Measurements from ENCODE around the gene THSD7B. TPM values are rescaled to one million over a fixed set of nuclear protein-coding genes. Genes with fewer than 3 reads are reported as not detected.
"Not testable (repeated sequence)": the region's sequence is repeated elsewhere in the genome, so short reads cannot be mapped to it uniquely, and the experiment has no call there.

THSD7B gene
- polyA plus RNA-seq, 2 of the 4 experiments (the other 2 are of a cell fraction) = not detected

DNA sequence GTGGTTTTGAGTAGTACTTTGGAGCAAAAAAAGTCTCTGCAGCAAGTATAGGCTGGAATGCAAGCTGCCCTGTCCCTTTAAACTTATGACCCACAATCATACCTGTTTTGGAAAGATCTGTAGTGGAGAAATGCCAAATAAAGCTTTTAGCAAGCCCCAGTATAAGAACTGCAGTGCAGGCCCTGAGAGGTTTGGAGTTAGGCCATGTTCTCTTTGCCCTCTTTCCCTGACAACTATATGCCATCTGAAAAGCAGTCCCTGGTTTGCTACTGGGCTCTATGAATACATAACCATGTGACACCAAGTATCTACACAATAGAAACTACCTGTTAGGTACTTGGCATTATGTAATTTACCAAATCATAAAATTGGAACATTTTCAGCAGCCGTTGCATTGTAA lies 931.6 kb downstream of the THSD7B start:
- DNase-seq (ENCODE audit: low read depth in 1 of 2, low spot score in 1 of 2) (no peak), FAIRE-seq (no peak), ATAC-seq (no peak)
- TF ChIP-seq FOSB (CRISPR knock-in tag; IDR thresholded peaks at IDR 0.05) (no peak), MAZ (IDR thresholded peaks at IDR 0.05; ENCODE audit: borderline replicate concordance, low read depth, low read length) (no peak), MAFK (IDR thresholded peaks at IDR 0.05; ENCODE audit: partially characterized antibody) (no peak), KDM1A (IDR thresholded peaks at IDR 0.05; ENCODE audit: low read depth) (no peak), TP53 (CRISPR knock-in tag; IDR thresholded peaks at IDR 0.05) (no peak), ZNF302 (CRISPR knock-in tag; IDR thresholded peaks at IDR 0.05) (no peak)
- TF ChIP-seq, protein P1, sequence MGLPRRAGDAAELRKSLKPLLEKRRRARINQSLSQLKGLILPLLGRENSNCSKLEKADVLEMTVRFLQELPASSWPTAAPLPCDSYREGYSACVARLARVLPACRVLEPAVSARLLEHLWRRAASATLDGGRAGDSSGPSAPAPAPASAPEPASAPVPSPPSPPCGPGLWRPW (IDR thresholded peaks at IDR 0.05) = no peak
- WGBS (ENCODE audit: missing lambda C conversion rate) = 7% methylated on average over 1 of the region's 1 CpG
- Histone ChIP-seq H3K4me1 (no peaks in the 10 kb centered on the region), H3K9me3 (no peaks in the 10 kb centered on the region), H3K4me2 (no peak overlapping the region), H3K27ac (no peak overlapping the region), H3K4me3 (no peak overlapping the region)
- CTCF ChIA-PET = no interaction called here
- POLR2A ChIA-PET = no interaction called here

DNA sequence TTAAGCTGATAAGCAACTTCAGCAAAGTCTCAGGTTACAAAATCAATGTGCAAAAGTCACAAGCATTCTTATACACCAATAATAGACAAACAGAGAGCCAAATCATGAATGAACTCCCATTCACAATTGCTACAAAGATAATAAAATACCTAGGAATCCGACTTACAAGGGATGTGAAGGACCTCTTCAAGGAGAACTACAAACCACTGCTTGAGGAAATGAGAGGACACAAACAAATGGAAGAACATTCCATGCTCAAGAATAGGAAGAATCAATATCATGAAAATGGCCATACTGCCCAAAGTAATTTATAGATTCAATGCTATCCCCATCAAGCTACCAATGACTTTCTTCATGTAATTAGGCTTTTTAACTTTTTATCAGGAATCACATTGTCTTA lies 934.9 kb downstream of the THSD7B start:
- not testable (repeated sequence) for FAIRE-seq

DNA sequence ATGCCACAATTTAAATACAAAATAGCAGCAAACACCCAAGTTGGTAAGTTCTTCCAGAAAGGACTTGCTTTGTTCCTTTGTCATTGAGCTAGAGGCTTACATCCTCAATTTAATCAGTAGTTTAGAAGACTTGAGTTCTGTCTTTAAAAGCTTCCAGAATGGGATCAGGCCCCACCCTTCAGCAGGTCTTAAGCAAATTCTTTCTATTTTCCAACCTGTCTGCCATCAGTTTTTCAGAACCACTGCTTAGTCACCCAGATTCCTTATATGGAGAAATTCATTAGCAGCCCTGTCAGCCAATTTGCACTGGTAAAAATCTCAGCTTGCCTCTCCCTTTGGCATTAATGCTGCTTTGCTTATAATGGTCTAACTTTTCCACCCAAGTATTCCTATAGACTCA lies 935.3 kb downstream of the THSD7B start:
- FAIRE-seq (no peak), DNase-seq (ENCODE audit: low read depth in 1 of 2, low spot score in 1 of 2) (no peak), ATAC-seq (no peak)
- H3K4me1 ChIP-seq = no peaks in the 10 kb centered on the region
- H3K4me2 ChIP-seq = no peak overlapping the region
- no peaks in the 10 kb centered on the region for H3K9me3 ChIP-seq
- H3K27ac ChIP-seq = no peak overlapping the region
- ChIA-PET CTCF (no interaction called here), POLR2A (no interaction called here)
- TF ChIP-seq ESRRA (IDR thresholded peaks at IDR 0.05; ENCODE audit: borderline replicate concordance, low read length) (no peak), RCOR1 (IDR thresholded peaks at IDR 0.05; ENCODE audit: low read depth, low read length) (no peak), ZFP36 (IDR thresholded peaks at IDR 0.05; ENCODE audit: borderline replicate concordance, partially characterized antibody) (no peak), EHF (CRISPR knock-in tag; IDR thresholded peaks at IDR 0.05) (no peak), HEYL (CRISPR knock-in tag; IDR thresholded peaks at IDR 0.05) (no peak), ZNF302 (CRISPR knock-in tag; IDR thresholded peaks at IDR 0.05) (no peak)
- TF ChIP-seq, protein P2, sequence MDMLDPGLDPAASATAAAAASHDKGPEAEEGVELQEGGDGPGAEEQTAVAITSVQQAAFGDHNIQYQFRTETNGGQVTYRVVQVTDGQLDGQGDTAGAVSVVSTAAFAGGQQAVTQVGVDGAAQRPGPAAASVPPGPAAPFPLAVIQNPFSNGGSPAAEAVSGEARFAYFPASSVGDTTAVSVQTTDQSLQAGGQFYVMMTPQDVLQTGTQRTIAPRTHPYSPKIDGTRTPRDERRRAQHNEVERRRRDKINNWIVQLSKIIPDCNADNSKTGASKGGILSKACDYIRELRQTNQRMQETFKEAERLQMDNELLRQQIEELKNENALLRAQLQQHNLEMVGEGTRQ (IDR thresholded peaks at IDR 0.05) = no peak
- no peak overlapping the region for H3K4me3 ChIP-seq

More for the DNA sequence above, 934.9 kb downstream of the THSD7B start:
- ATAC-seq; H3K4me1 ChIP-seq; H3K9me3 ChIP-seq; DNase-seq (ENCODE audit: low read depth in 1 of 2, low spot score in 1 of 2); H3K27ac ChIP-seq; H3K4me3 ChIP-seq; CTCF ChIA-PET; H3K4me2 ChIP-seq; POLR2A ChIA-PET: not testable (repeated sequence)
- 4% methylated on average over 1 of the region's 1 CpG for WGBS (ENCODE audit: missing lambda C conversion rate)

DNA sequence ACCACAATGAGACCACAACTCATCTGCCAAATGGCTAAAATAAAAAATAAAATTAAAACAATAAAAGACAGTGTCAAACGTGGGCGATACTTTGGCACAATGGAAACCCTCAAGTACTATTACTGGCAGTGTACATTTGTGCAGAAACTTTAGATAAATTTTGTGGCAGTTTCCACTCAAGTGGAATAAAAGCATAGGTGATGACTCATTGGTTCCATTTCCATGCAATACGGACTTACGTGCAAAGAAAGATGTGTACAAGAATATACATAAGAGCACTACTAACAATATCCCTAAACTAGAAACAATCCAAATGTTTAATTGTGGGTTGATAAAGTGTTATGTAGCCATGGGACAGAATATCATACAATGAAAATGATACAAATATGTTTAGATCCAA lies 940.0 kb downstream of the THSD7B start:
- no peak for DNase-seq (ENCODE audit: low read depth in 1 of 2, low spot score in 1 of 2)
- ChIA-PET POLR2A (no interaction called here), CTCF (no interaction called here)
- H3K4me2 ChIP-seq = no peak overlapping the region
- 48% methylated on average over 4 of the region's 4 CpGs for WGBS (ENCODE audit: missing lambda C conversion rate)
- no peak overlapping the region for H3K4me3 ChIP-seq
- TF ChIP-seq, protein P1 (IDR thresholded peaks at IDR 0.05) = no peak
- TF ChIP-seq, protein P3, sequence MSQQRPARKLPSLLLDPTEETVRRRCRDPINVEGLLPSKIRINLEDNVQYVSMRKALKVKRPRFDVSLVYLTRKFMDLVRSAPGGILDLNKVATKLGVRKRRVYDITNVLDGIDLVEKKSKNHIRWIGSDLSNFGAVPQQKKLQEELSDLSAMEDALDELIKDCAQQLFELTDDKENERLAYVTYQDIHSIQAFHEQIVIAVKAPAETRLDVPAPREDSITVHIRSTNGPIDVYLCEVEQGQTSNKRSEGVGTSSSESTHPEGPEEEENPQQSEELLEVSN (IDR thresholded peaks at IDR 0.05; ENCODE audit: borderline replicate concordance, low read depth) = no peak
- TF ChIP-seq MYC (IDR thresholded peaks at IDR 0.05; ENCODE audit: borderline replicate concordance, low read length) (no peak), CHD2 (IDR thresholded peaks at IDR 0.05; ENCODE audit: low read length, partially characterized antibody) (no peak), FOSB (CRISPR knock-in tag; IDR thresholded peaks at IDR 0.05) (no peak)
- no peaks in the 10 kb centered on the region for H3K4me1 ChIP-seq
- FAIRE-seq = no peak
- no peak overlapping the region for H3K27ac ChIP-seq
- no peak for ATAC-seq
- H3K9me3 ChIP-seq = no peaks in the 10 kb centered on the region
